Prostate gland (tissue), 2 donors: ENCODE results near the gene DCD.

Source experiments
- CTCF ChIP-seq, 4 experiments: fragments of 200-600 bp in 2 of 4; fragments of 450-650 bp in 2 of 4; sonication (generic) in 2 of 4; IDR thresholded peaks; 1 replicate in 3 of 4; 2 replicates in 1 of 4; pipeline ENCODE4 v1.5.1; 2016 to 2019; ENCODE audit warnings: antibody characterized with exemption in 4 of 4, mild to moderate bottlenecking in 2 of 4, moderate library complexity in 2 of 4
- POLR2A ChIP-seq: fragments of 450-650 bp; IDR thresholded peaks from one replicate; pipeline ENCODE4 v1.6.1; 2016; ENCODE audit warnings: antibody characterized with exemption, mild to moderate bottlenecking

GRCh38 chr12:54616933-54617680, 31.1 kb downstream of the DCD start:
- TF ChIP-seq CTCF (IDR thresholded peaks at IDR 0.05), result no peak
- no peak for TF ChIP-seq POLR2A
